HAP-1 (cell line): Measurements from ENCODE around the gene IL15.

Experiments used
- DNase-seq, 2 experiments: peaks; one replicate each; pipeline ENCODE4 v3.0.0-alpha.2; 2016 to 2020; ENCODE audit warnings: low spot score in 2 of 2
- H3K27me3 ChIP-seq: fragments of 250-450 bp; sonication (Bioruptor Pico); 2 replicates; pipeline ENCODE4 v1.5.1; 2020; ENCODE audit warnings: low read depth, mild to moderate bottlenecking, moderate library complexity
- H3K36me3 ChIP-seq: fragments of 250-450 bp; sonication (Bioruptor Pico); replicated peaks from 2 replicates; pipeline ENCODE4 v1.5.1; 2020; ENCODE audit warnings: mild to moderate bottlenecking
- H3K4me1 ChIP-seq: fragments of 250-450 bp; sonication (Bioruptor Pico); 2 replicates; pipeline ENCODE4 v1.5.1; 2020; ENCODE audit warnings: mild to moderate bottlenecking
- H3K4me3 ChIP-seq: fragments of 250-450 bp; sonication (Bioruptor Pico); 2 replicates; pipeline ENCODE4 v1.5.1; 2020; ENCODE audit warnings: mild to moderate bottlenecking, moderate library complexity
- H3K9me3 ChIP-seq: fragments of 250-450 bp; sonication (Bioruptor Pico); 2 replicates; pipeline ENCODE4 v1.5.1; 2020; ENCODE audit warnings: mild to moderate bottlenecking, moderate library complexity
- in situ Hi-C: fragments of 300-500 bp; cut with MboI; formaldehyde crosslinking; loops from 3 replicates; pipeline ENCODE4 v1.14.3; 2020; ENCODE audit warnings: low sequenced_read_pairs, inconsistent platforms, mixed read lengths

IL15 gene

DNA sequence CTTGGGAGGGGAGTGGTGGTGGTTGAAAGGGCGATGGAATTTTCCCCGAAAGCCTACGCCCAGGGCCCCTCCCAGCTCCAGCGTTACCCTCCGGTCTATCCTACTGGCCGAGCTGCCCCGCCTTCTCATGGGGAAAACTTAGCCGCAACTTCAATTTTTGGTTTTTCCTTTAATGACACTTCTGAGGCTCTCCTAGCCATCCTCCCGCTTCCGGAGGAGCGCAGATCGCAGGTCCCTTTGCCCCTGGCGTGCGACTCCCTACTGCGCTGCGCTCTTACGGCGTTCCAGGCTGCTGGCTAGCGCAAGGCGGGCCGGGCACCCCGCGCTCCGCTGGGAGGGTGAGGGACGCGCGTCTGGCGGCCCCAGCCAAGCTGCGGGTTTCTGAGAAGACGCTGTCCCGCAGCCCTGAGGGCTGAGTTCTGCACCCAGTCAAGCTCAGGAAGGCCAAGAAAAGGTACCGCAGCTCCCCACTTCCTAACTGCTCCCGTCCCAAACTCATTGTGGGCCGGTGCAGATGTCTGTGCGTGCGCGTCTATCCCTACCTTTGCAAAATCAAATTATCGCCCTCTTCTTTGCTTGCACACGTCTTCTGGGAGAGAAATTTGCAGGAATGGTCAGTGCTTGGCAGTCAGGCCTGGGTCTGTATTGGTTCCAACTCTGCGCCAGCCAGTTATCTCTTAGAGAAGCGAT is 533 bp downstream of the IL15 start:
- H3K27me3 ChIP-seq: peaks cover 33% of the 10 kb centered on the region
- peak in 1 of 2 experiments; percentile 42 for DNase-seq
- in situ Hi-C loops: no loop called here
- H3K4me1 ChIP-seq: no peaks in the 10 kb centered on the region
- H3K9me3 ChIP-seq: no peaks in the 10 kb centered on the region
- no peaks in the 10 kb centered on the region for H3K36me3 ChIP-seq
- peak overlapping the region; percentile 32 for H3K4me3 ChIP-seq

DNA sequence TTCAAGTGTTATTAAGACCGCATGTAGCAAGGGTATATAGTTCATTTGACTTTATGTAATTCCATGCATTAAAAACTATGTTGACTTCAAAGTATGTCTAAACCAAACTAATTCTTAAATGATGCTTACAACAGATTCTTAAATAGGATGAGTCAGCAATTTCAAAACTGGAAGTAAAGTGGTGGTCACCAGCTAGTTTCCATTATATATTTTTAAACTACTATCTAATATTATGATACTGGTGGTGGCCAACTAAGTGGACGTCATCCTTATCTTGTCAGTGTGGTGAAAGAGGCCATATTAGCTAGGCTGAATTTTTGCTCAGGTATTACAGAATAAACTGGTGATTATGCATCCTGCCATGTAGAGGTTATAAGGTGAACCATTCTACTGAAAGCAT is 1.2 kb downstream of the IL15 start:
- no peaks in the 10 kb centered on the region for H3K9me3 ChIP-seq
- peaks cover 33% of the 10 kb centered on the region for H3K27me3 ChIP-seq
- no peaks in the 10 kb centered on the region for H3K36me3 ChIP-seq
- no peak overlapping the region for H3K4me3 ChIP-seq
- no peaks in the 10 kb centered on the region for H3K4me1 ChIP-seq
- in situ Hi-C loops: no loop called here
- no peak for DNase-seq

DNA sequence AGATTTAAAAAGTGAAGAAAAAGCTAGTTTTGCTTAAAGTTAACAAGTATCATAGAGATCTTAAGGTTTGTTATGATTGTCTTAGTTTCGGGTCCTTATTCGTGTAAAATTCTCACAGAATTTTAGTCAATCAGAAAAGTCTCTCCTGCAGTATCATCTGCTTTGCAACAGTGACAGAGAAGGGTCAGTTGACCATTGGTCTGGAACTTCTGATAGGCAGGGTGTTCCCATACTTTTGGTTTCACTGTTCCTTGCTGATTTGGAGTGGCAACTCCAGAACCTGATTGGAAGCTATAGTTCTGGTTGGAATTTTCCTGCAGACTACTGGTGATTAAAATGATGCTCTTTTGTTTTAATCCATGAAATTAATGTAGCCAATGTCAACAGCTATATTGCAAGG is 1.8 kb downstream of the IL15 start:
- Histone ChIP-seq H3K4me3 (no peak overlapping the region), H3K4me1 (no peaks in the 10 kb centered on the region), H3K27me3 (peaks cover 33% of the 10 kb centered on the region), H3K36me3 (no peaks in the 10 kb centered on the region), H3K9me3 (no peaks in the 10 kb centered on the region)
- no peak for DNase-seq
- in situ Hi-C loops: no loop called here

DNA sequence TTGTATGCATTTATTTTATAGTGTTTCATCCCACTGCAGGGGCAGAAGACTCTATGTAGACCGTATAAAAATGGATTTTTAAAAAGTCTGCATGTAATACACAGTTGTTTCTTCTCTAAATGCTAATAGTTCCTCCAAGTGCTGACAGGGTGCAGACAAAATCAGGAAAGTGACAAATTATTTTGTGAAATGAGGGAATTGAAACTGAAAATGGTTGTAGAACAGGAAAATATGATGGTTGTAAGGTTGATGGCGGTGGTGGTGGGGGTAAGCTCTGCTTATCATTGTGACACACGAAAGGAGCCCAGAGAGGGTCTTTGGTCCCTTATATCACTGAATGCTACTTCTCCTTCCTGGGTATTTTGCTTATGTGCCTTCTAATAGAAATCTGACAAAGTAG is 4.3 kb downstream of the IL15 start:
- in situ Hi-C loops: no loop called here
- DNase-seq: no peak
- H3K4me1 ChIP-seq: no peaks in the 10 kb centered on the region

DNA sequence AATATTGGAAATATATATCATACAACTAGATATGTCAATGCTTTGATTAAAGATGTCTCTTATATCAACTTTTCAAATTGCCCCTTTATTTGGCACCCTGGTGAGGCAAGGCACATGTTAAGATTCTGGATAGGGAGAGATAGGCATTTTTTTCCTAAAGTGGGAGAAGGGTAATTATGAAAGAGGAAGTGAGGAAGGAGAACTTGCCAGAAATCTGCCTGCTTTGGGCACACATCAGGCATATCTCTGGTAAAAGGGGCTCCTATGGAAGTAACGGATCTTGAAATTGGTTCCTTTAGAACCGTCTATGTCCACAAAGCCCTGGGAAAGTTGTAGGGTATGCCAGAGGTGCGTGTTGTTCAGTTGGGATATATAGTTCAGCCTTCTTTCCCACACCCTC is 5.7 kb downstream of the IL15 start:
- Histone ChIP-seq H3K4me1 (no peaks in the 10 kb centered on the region), H3K27me3 (peaks cover 10% of the 10 kb centered on the region), H3K4me3 (no peak overlapping the region), H3K9me3 (no peaks in the 10 kb centered on the region), H3K36me3 (no peaks in the 10 kb centered on the region)
- no peak for DNase-seq
- in situ Hi-C loops: no loop called here

More for the DNA sequence above, 4.3 kb downstream of the IL15 start:
- Histone ChIP-seq H3K27me3 (peaks cover 24% of the 10 kb centered on the region), H3K36me3 (no peaks in the 10 kb centered on the region), H3K4me3 (no peak overlapping the region), H3K9me3 (no peaks in the 10 kb centered on the region)

DNA sequence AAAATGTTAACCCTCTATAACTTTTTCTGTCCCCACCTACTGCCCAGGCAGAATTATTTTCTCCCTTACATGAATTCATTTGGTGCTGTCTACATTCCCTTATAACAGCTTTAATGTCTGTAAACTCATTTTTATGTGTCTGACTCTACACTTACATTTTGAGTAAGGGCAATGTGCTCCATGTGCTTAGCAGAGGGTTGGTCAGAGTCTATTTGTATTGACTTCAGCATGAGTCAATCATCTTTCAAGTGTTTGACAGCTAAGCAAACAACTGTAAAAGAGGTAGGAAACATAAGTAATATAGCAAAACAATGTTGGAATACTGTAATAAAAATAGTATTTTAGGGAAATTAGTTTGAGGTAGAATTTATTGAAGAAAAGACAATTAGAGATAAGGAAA is 6.3 kb downstream of the IL15 start:
- no peak for DNase-seq
- no peak overlapping the region for H3K4me3 ChIP-seq
- no peaks in the 10 kb centered on the region for H3K4me1 ChIP-seq
- no peaks in the 10 kb centered on the region for H3K9me3 ChIP-seq
- H3K36me3 ChIP-seq: no peaks in the 10 kb centered on the region
- peaks cover 8% of the 10 kb centered on the region for H3K27me3 ChIP-seq
- in situ Hi-C loops: no loop called here

DNA sequence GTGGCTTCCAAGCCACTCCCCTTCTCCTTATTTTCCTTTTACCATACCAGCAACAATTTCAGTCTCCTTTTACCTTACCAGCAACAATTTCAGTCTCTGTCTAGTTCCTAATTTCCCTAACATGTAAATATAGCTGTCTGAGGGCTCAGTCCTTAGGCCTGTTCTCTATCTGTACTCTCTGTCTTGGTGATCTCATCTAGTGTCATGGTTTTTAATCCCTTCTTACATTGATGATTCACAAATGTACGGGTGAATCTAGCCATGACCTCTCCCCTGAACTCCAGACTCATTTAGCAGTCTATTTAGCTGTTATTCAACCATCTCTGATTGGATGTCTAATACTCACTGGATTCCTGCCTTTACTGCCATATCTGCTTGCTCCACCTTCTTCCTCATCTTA is 7.2 kb downstream of the IL15 start:
- Histone ChIP-seq H3K9me3 (no peaks in the 10 kb centered on the region), H3K27me3 (peaks cover 4% of the 10 kb centered on the region; the same call in 1 of the 2 replicates), H3K4me1 (no peaks in the 10 kb centered on the region), H3K4me3 (no peak overlapping the region), H3K36me3 (no peaks in the 10 kb centered on the region)
- in situ Hi-C loops: no loop called here
- no peak for DNase-seq

DNA sequence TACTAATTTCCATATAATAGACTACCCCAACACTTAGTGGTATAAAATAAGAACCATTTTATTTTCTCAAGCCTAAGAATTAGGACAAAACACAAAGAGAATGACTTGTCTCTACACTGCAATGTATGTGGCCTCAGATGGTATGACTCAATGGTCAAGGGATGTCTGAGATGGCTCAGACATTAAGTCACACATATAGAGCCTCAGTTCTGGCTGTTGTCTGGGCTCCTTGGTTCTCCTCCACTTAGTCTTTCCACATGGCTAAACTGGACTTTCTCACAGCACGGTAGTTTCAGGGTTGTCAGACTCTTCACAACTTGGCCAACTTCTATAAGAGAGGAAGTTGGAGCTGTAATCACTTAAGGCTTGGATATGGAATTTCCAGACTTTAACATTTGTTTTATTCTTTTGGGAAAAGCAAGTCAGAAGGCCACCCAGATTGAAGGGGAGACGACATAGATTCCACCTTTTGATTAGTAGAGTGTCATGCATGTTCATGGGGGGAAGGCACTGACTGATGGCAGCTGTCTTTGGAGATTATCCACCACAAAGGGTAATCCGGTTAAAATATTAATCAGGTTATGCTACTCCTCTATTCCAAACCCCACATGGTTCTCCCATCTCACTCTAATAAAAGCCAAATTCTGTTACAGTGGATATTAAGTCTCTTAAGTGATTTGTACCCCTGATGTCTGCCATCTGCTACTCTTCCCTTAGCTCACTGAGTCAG is 9.4 kb downstream of the IL15 start:
- Histone ChIP-seq H3K9me3 (no peaks in the 10 kb centered on the region), H3K4me1 (no peaks in the 10 kb centered on the region), H3K4me3 (no peak overlapping the region), H3K27me3 (no peaks in the 10 kb centered on the region; the same call in 1 of the 2 replicates), H3K36me3 (no peaks in the 10 kb centered on the region)
- in situ Hi-C loops: no loop called here
- DNase-seq: no peak

DNA sequence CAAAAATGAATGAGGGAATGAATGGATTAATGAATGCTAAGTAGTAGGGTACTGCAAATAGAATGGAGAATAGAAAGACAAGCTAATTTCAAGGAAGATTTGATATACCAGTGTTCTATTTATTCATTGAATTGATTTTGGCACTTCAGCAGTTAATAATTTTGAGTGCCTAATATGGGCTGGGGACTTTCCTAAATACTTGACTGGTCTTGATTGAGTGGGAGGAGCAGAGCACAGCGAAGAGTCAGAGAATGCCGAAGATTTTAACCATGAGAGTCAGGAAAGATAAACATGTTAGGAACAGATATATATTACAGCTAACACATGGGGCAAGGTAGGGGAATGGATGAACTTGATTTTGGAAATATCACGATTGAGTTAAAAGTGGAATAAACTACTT is 10.6 kb downstream of the IL15 start:
- Histone ChIP-seq H3K4me1 (no peaks in the 10 kb centered on the region), H3K9me3 (no peaks in the 10 kb centered on the region), H3K36me3 (no peaks in the 10 kb centered on the region), H3K27me3 (no peaks in the 10 kb centered on the region; the same call in 1 of the 2 replicates), H3K4me3 (no peak overlapping the region)
- in situ Hi-C loops: no loop called here
- no peak for DNase-seq

DNA sequence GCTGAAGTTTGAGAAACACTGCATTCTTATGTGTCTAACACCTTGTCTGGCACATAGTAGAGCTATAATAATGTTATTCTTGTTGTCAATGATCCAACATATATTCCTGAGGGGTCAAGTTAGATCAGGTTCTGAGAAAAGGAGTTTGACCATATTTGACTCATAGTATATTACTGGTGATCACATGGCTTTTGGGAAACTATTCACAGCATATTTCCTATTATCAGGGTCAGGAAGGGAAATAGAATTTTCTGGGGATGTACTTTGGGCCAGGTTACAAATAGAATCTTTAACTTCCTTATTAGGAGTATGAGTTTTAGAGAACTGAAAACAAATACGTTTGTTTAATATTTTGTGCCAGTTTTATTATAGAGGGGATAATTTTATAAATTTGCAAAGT is 11.6 kb downstream of the IL15 start:
- no peaks in the 10 kb centered on the region for H3K4me1 ChIP-seq
- in situ Hi-C loops: no loop called here

DNA sequence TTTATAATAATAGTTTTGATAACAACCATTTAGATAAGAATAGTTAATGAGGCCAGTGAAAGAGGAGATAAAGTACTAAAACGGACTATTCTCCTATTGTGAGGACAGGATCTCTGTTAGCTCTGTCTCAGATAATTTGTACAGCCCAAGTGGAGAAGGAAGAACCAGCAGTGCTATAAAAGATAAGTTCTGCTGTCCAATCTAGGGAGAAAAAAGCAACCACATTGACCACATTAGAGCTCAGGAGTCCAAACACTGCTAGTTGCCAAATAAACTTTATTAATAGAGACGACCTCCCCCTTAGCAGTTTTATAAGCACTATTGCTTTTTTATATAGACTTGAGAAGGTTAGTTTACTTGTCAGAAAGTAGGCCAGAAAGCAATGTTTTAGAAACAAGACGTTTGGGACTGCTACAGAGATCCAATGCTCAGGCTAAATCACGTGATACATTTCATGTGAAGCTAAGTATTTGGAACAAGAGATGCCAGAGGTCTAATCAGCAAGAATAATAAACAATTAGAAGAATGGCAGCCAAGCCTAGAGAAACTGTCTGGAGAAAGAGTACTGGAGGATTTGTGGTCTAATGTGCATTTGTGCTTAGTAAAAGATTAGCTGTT is 15.9 kb downstream of the IL15 start:
- no peak for DNase-seq
- in situ Hi-C loops: no loop called here

More for the DNA sequence above, 11.6 kb downstream of the IL15 start:
- Histone ChIP-seq H3K4me3 (no peak overlapping the region), H3K9me3 (no peaks in the 10 kb centered on the region), H3K36me3 (no peaks in the 10 kb centered on the region), H3K27me3 (no peaks in the 10 kb centered on the region; the same call in 1 of the 2 replicates)
- DNase-seq: no peak

GRCh38 chr4:141654098-141654497 is 17.7 kb downstream of the IL15 start:
- Histone ChIP-seq H3K27me3 (no peaks in the 10 kb centered on the region; the same call in 1 of the 2 replicates), H3K4me1 (no peaks in the 10 kb centered on the region), H3K4me3 (no peak overlapping the region), H3K9me3 (no peaks in the 10 kb centered on the region), H3K36me3 (no peaks in the 10 kb centered on the region)
- in situ Hi-C loops: no loop called here
- peak; percentile 8 to 32 for DNase-seq

More for the DNA sequence above, 15.9 kb downstream of the IL15 start:
- Histone ChIP-seq H3K4me3 (no peak overlapping the region), H3K9me3 (no peaks in the 10 kb centered on the region), H3K27me3 (no peaks in the 10 kb centered on the region; the same call in 1 of the 2 replicates), H3K4me1 (no peaks in the 10 kb centered on the region), H3K36me3 (no peaks in the 10 kb centered on the region)

GRCh38 chr4:141656031-141656430 is 19.6 kb downstream of the IL15 start:
- Histone ChIP-seq H3K4me1 (no peaks in the 10 kb centered on the region), H3K36me3 (no peaks in the 10 kb centered on the region), H3K9me3 (no peaks in the 10 kb centered on the region; the same call in 1 of the 2 replicates), H3K27me3 (no peaks in the 10 kb centered on the region; the same call in 1 of the 2 replicates), H3K4me3 (no peak overlapping the region)
- in situ Hi-C loops: no loop called here
- no peak for DNase-seq
